ENCODE measurements around the gene DPP10.

The DPP10 gene

DNA sequence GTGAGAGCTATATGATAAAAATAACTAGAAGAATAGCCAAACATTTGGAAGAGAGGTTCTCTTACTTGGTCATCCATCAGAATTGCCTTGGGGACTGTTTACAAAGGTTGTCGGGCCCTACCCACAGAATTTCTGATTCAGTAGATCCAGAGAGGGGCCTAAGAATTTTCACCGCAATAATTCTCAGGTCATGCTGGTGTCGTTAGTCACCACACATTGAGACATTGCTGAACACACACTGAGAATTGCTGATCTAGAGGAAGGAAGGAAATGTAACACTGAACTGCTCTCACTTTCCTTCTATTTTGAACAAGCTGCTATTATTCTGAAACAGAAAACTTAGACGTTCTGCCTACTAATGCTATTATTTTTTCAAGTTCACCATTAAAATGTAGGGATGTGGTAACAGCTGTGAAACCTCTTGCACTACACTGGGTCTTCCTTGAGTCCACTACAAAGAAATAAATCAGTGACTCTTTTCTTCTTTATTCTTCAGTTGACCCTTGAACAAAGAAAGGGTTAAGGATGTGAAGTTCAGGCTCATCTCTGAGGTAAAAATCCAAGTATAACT, 491.3 kb downstream of the DPP10 start:
- Histone ChIP-seq H3K18ac (ENCODE audit: low read length) (no peak overlapping the region), H2AFZ (ENCODE audit: insufficient read depth, low read length, poor library complexity) (no peak overlapping the region), H4K91ac (ENCODE audit: low read depth, low read length) (no peak overlapping the region), H3K4ac (ENCODE audit: low read depth, low read length) (no peak overlapping the region), H3K27me3 (ENCODE audit: insufficient read depth, low read length) (no peaks in the 10 kb centered on the region), H4K8ac (ENCODE audit: low read depth, low read length) (no peak overlapping the region), H2BK12ac (ENCODE audit: low read length) (no peak overlapping the region), H3K36me3 (ENCODE audit: control insufficient read depth in 1 of 2, insufficient read depth in 2 of 2, low read length in 2 of 2) (no peaks in the 10 kb centered on the region), H2BK5ac (ENCODE audit: low read depth, low read length, poor library complexity) (no peak overlapping the region), H3K4me3 (ENCODE audit: low read depth, low read length) (no peak overlapping the region), H3K4me2 (ENCODE audit: low read length) (no peak overlapping the region), H3K9me3 (ENCODE audit: insufficient read depth, low read depth, low read length) (peaks cover 3% of the 10 kb centered on the region), H3K79me1 (ENCODE audit: low read length) (no peaks in the 10 kb centered on the region), H3K4me1 (ENCODE audit: control insufficient read depth in 1 of 2, insufficient read depth in 2 of 2, low read length in 2 of 2) (no peaks in the 10 kb centered on the region), H3K23ac (ENCODE audit: low read length) (no peak overlapping the region), H4K12ac (ENCODE audit: low read depth, low read length) (no peak overlapping the region), H2AK5ac (ENCODE audit: low read length) (no peak overlapping the region), H2BK120ac (ENCODE audit: insufficient read depth, low read length, poor library complexity) (no peak overlapping the region), H3K14ac (ENCODE audit: low read length) (no peak overlapping the region), H3K27ac (ENCODE audit: low read depth, low read length) (no peak overlapping the region), H3K9ac (ENCODE audit: low read length) (no peak overlapping the region), H3K79me2 (ENCODE audit: control insufficient read depth, insufficient read depth, low read length, poor library complexity) (no peaks in the 10 kb centered on the region)
- peak; percentile 68 to 74 for DNase-seq
- no CpG with 5 or more reads among the region's 4 CpGs for WGBS (ENCODE audit: extremely low coverage, insufficient coverage, insufficient read length)

DNA sequence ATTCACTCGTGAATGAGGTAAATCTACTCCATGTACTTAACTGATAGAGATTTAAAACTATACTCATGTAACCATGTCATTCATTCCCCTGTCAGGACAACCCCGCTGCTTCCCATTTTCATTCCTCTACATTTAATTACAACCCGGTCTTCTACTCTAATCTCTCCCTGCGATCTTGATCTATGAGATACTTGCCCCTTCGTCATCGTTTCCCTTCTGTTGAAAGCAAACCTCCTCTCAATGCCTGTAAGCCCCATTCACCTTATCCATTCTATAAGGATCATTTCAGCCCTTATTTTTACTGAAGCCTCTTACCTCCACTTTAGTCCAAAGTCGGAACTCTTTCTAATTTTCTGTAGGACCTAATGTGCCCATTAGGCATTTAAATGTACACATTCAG, 492.6 kb downstream of the DPP10 start:
- no peaks in the 10 kb centered on the region for H3K27me3 ChIP-seq (ENCODE audit: insufficient read depth, low read length)
- H3K9ac ChIP-seq (ENCODE audit: low read length), result no peak overlapping the region
- no peak overlapping the region for H2AK5ac ChIP-seq (ENCODE audit: low read length)
- H3K4ac ChIP-seq (ENCODE audit: low read depth, low read length), result no peak overlapping the region
- no peak overlapping the region for H3K4me3 ChIP-seq (ENCODE audit: low read depth, low read length)
- no peak overlapping the region for H3K18ac ChIP-seq (ENCODE audit: low read length)
- H3K23ac ChIP-seq (ENCODE audit: low read length), result no peak overlapping the region
- no peaks in the 10 kb centered on the region for H3K79me2 ChIP-seq (ENCODE audit: control insufficient read depth, insufficient read depth, low read length, poor library complexity)
- no peak overlapping the region for H2BK12ac ChIP-seq (ENCODE audit: low read length)
- H3K4me1 ChIP-seq (ENCODE audit: control insufficient read depth in 1 of 2, insufficient read depth in 2 of 2, low read length in 2 of 2), result no peaks in the 10 kb centered on the region
- H3K9me3 ChIP-seq (ENCODE audit: insufficient read depth, low read depth, low read length), result no peaks in the 10 kb centered on the region
- no peaks in the 10 kb centered on the region for H3K36me3 ChIP-seq (ENCODE audit: control insufficient read depth in 1 of 2, insufficient read depth in 2 of 2, low read length in 2 of 2)
- H4K8ac ChIP-seq (ENCODE audit: low read depth, low read length), result no peak overlapping the region
- H2AFZ ChIP-seq (ENCODE audit: insufficient read depth, low read length, poor library complexity), result no peak overlapping the region
- H3K79me1 ChIP-seq (ENCODE audit: low read length), result no peaks in the 10 kb centered on the region
- no peak overlapping the region for H2BK120ac ChIP-seq (ENCODE audit: insufficient read depth, low read length, poor library complexity)
- H4K12ac ChIP-seq (ENCODE audit: low read depth, low read length), result no peak overlapping the region
- H3K14ac ChIP-seq (ENCODE audit: low read length), result no peak overlapping the region
- peak; percentile 60 to 71 for DNase-seq
- no peak overlapping the region for H3K27ac ChIP-seq (ENCODE audit: low read depth, low read length)
- no peak overlapping the region for H2BK5ac ChIP-seq (ENCODE audit: low read depth, low read length, poor library complexity)
- WGBS (ENCODE audit: extremely low coverage, insufficient coverage, insufficient read length), result no CpG with 5 or more reads among the region's 7 CpGs
- no peak overlapping the region for H3K4me2 ChIP-seq (ENCODE audit: low read length)
- H4K91ac ChIP-seq (ENCODE audit: low read depth, low read length), result no peak overlapping the region

DNA sequence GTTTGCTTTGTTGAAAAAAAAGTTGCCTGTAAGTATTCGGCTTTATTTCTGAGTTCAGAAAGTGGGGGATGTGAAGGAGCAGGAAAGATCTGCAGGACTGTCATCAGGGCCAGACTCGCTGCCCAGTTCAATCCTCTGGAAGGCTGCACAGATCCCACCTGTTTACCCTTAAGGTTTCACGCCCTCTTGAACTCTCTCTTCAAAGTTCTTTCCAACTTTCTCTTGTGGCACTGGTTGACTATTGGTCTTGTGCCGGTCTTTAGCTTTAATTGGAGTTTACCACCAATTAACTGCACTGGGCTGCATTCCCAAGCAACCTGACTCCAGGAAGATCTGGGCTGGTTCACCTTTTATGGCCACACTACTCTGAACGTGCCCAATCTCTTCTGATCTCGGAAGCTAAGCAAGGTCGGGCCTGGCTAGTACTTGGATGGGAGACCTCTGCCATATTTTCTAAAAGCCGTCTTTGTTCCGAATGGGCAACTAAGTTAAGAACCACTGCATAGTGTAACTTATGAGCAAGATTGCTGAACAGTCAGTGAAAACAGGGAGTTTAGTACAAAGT, 495.0 kb downstream of the DPP10 start:
- no peak overlapping the region for H3K4me3 ChIP-seq (ENCODE audit: low read depth, low read length)
- H2AK5ac ChIP-seq (ENCODE audit: low read length), result no peak overlapping the region
- no peak overlapping the region for H4K12ac ChIP-seq (ENCODE audit: low read depth, low read length)
- no peaks in the 10 kb centered on the region for H3K9me3 ChIP-seq (ENCODE audit: insufficient read depth, low read depth, low read length)
- no peak overlapping the region for H2BK12ac ChIP-seq (ENCODE audit: low read length)
- H4K91ac ChIP-seq (ENCODE audit: low read depth, low read length), result no peak overlapping the region
- no peaks in the 10 kb centered on the region for H3K79me1 ChIP-seq (ENCODE audit: low read length)
- H3K4me1 ChIP-seq (ENCODE audit: control insufficient read depth in 1 of 2, insufficient read depth in 2 of 2, low read length in 2 of 2), result no peaks in the 10 kb centered on the region
- no peak overlapping the region for H3K4ac ChIP-seq (ENCODE audit: low read depth, low read length)
- no peak overlapping the region for H3K23ac ChIP-seq (ENCODE audit: low read length)
- no peaks in the 10 kb centered on the region for H3K36me3 ChIP-seq (ENCODE audit: control insufficient read depth in 1 of 2, insufficient read depth in 2 of 2, low read length in 2 of 2)
- no peaks in the 10 kb centered on the region for H3K79me2 ChIP-seq (ENCODE audit: control insufficient read depth, insufficient read depth, low read length, poor library complexity)
- H3K14ac ChIP-seq (ENCODE audit: low read length), result no peak overlapping the region
- no peak overlapping the region for H3K27ac ChIP-seq (ENCODE audit: low read depth, low read length)
- no CpG with 5 or more reads among the region's 9 CpGs for WGBS (ENCODE audit: extremely low coverage, insufficient coverage, insufficient read length)
- no peaks in the 10 kb centered on the region for H3K27me3 ChIP-seq (ENCODE audit: insufficient read depth, low read length)
- H3K18ac ChIP-seq (ENCODE audit: low read length), result no peak overlapping the region
- DNase-seq, result no peak
- no peak overlapping the region for H2BK120ac ChIP-seq (ENCODE audit: insufficient read depth, low read length, poor library complexity)
- H2AFZ ChIP-seq (ENCODE audit: insufficient read depth, low read length, poor library complexity), result no peak overlapping the region
- no peak overlapping the region for H2BK5ac ChIP-seq (ENCODE audit: low read depth, low read length, poor library complexity)
- H3K9ac ChIP-seq (ENCODE audit: low read length), result no peak overlapping the region
- H3K4me2 ChIP-seq (ENCODE audit: low read length), result no peak overlapping the region
- H4K8ac ChIP-seq (ENCODE audit: low read depth, low read length), result no peak overlapping the region

DNA sequence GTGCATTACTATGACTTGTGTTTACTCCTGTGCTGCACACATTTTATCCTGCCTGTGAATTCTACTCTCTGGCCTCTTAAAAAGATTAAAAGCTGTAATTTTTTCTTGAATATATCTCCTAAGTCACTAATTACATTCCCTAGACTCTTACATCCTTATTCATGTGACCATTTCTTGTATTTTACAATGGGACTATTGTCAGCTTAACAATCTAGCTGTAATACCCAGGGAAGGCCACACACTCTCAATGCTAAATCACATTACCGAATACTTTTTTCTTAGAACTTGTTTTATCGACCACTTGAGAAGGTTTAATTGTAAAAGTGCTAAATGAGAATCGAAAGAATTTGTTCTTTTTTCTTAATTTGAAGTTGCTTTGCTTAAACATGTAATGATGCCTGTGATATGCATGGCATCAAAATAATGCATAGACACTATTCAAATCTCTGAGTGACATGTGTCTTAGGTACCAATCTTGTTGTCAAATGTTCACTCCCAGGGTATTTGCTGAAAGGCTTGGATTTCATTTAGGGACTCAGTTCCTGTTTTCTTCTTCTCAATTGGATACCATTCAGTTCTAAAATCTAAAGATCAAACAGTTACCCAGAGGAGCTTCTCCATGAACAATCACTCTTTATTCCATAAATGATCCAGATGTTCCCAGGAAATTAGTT, 498.5 kb downstream of the DPP10 start:
- DNase-seq, result no peak
- no peak overlapping the region for H4K91ac ChIP-seq (ENCODE audit: low read depth, low read length)
- H3K23ac ChIP-seq (ENCODE audit: low read length), result no peak overlapping the region
- H2BK120ac ChIP-seq (ENCODE audit: insufficient read depth, low read length, poor library complexity), result no peak overlapping the region
- no peak overlapping the region for H3K4me3 ChIP-seq (ENCODE audit: low read depth, low read length)
- no peaks in the 10 kb centered on the region for H3K27me3 ChIP-seq (ENCODE audit: insufficient read depth, low read length)
- H3K27ac ChIP-seq (ENCODE audit: low read depth, low read length), result no peak overlapping the region
- no peak overlapping the region for H2AK5ac ChIP-seq (ENCODE audit: low read length)
- WGBS (ENCODE audit: extremely low coverage, insufficient coverage, insufficient read length), result no CpG with 5 or more reads among the region's 3 CpGs
- H2BK5ac ChIP-seq (ENCODE audit: low read depth, low read length, poor library complexity), result no peak overlapping the region
- H4K8ac ChIP-seq (ENCODE audit: low read depth, low read length), result no peak overlapping the region
- no peak overlapping the region for H3K4me2 ChIP-seq (ENCODE audit: low read length)
- H3K79me1 ChIP-seq (ENCODE audit: low read length), result no peaks in the 10 kb centered on the region
- no peaks in the 10 kb centered on the region for H3K4me1 ChIP-seq (ENCODE audit: control insufficient read depth in 1 of 2, insufficient read depth in 2 of 2, low read length in 2 of 2)
- no peaks in the 10 kb centered on the region for H3K9me3 ChIP-seq (ENCODE audit: insufficient read depth, low read depth, low read length)
- H4K12ac ChIP-seq (ENCODE audit: low read depth, low read length), result no peak overlapping the region
- no peaks in the 10 kb centered on the region for H3K79me2 ChIP-seq (ENCODE audit: control insufficient read depth, insufficient read depth, low read length, poor library complexity)
- H2AFZ ChIP-seq (ENCODE audit: insufficient read depth, low read length, poor library complexity), result no peak overlapping the region
- H3K14ac ChIP-seq (ENCODE audit: low read length), result no peak overlapping the region
- H3K4ac ChIP-seq (ENCODE audit: low read depth, low read length), result no peak overlapping the region
- no peak overlapping the region for H3K9ac ChIP-seq (ENCODE audit: low read length)
- H2BK12ac ChIP-seq (ENCODE audit: low read length), result no peak overlapping the region
- no peaks in the 10 kb centered on the region for H3K36me3 ChIP-seq (ENCODE audit: control insufficient read depth in 1 of 2, insufficient read depth in 2 of 2, low read length in 2 of 2)
- H3K18ac ChIP-seq (ENCODE audit: low read length), result no peak overlapping the region
